ENCODE results near the gene GFI1B. TPM values are rescaled to one million over a fixed set of nuclear protein-coding genes. Genes with fewer than 3 reads are reported as not detected.
A peak's percentile ranks its signal among the peaks of the same experiment; 100 is the strongest.

The GFI1B gene
- total and polyA plus RNA-seq, 2 experiments from 2014 or later, result 0.10 TPM; not detected in 1

DNA sequence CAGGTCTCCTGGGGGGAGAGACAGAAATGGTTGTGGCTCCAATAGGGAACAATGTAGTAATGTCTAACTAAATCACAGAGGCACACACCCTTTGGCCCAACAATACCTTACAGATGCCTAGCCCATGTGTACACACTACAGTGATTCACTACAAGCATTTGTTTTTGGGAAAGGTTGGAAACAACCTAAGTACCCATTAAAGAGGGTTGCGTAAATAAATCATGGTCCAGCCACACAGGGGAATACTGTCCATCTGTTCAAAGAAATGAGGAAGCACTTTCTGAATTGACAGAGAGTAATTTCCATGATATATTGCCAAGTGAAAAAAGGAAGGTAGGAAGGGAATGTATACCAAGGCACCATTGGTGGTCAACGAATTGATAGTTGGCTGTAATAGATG, 30.3 kb downstream of the GFI1B start:
- H3K4me2 ChIP-seq, result no peak overlapping the region
- H3K9me2 ChIP-seq (replicated peaks; ENCODE audit: insufficient read depth), result no peaks in the 10 kb centered on the region
- peak; percentile 2 for DNase-seq (ENCODE audit: low spot score)
- H4K20me1 ChIP-seq (ENCODE audit: insufficient read depth, poor library complexity, severe bottlenecking), result no peaks in the 10 kb centered on the region
- H2AFZ ChIP-seq, result no peak overlapping the region
- H3K9me3 ChIP-seq (ENCODE audit: low read depth), result no peaks in the 10 kb centered on the region
- H3K4me1 ChIP-seq (ENCODE audit: insufficient read depth), result peaks cover 7% of the 10 kb centered on the region
- no peak overlapping the region for H3K4me3 ChIP-seq
- no peaks in the 10 kb centered on the region for H3K36me3 ChIP-seq (replicated peaks; ENCODE audit: insufficient read depth, low read depth)
- no peaks in the 10 kb centered on the region for H3K27me3 ChIP-seq
- 85% methylated on average over 2 of the region's 2 CpGs for whole genome bisulfite sequencing (ENCODE audit: low lambda C conversion rate, missing lambda C conversion rate)
- no peaks in the 10 kb centered on the region for H3K79me2 ChIP-seq
- TF ChIP-seq, protein P1, sequence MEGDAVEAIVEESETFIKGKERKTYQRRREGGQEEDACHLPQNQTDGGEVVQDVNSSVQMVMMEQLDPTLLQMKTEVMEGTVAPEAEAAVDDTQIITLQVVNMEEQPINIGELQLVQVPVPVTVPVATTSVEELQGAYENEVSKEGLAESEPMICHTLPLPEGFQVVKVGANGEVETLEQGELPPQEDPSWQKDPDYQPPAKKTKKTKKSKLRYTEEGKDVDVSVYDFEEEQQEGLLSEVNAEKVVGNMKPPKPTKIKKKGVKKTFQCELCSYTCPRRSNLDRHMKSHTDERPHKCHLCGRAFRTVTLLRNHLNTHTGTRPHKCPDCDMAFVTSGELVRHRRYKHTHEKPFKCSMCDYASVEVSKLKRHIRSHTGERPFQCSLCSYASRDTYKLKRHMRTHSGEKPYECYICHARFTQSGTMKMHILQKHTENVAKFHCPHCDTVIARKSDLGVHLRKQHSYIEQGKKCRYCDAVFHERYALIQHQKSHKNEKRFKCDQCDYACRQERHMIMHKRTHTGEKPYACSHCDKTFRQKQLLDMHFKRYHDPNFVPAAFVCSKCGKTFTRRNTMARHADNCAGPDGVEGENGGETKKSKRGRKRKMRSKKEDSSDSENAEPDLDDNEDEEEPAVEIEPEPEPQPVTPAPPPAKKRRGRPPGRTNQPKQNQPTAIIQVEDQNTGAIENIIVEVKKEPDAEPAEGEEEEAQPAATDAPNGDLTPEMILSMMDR (IDR thresholded peaks at IDR 0.05; ENCODE audit: poor library complexity), result no peak
- TF ChIP-seq EZH2phosphoT487 (IDR thresholded peaks at IDR 0.05; ENCODE audit: low read depth, severe bottlenecking, unreplicated experiment), result no peak
- TF ChIP-seq EZH2 (IDR thresholded peaks at IDR 0.05; ENCODE audit: borderline replicate concordance), result no peak
- no peak overlapping the region for H3K27ac ChIP-seq

DNA sequence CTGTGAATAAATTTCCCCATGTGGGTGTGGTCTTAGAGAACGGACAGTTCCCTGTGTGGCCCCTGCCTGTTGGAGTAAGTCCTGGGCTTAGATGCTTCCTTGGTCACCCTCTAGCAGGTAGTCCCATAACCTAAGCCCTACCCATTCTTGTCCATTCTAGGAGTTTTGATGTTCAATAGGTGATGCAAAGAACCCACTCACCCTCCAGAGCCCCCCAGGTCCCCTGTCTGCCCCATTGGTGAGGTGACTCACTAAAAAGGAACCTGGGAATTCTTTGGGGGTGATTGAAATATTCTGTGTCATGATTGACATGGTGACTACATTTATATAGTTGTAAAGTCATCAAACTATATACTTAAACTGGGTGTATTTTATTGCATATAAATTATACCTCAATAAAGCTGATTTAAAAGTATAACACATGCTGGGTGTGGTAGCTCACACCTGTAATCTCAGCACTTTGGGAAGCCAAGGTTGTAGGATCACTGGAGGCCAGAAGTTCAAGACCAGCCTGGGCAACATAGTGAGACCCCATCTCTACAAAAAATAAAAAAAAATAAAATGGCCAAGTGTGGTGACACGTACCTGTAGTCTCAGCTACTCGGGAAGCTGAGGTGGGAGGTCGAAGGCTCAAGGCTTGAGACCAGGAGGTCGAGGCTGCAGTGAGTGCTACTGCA, 31.6 kb downstream of the GFI1B start:
- Histone ChIP-seq H3K27ac (no peak overlapping the region), H3K27me3 (no peaks in the 10 kb centered on the region)
- WGBS (ENCODE audit: low lambda C conversion rate, missing lambda C conversion rate), result 85% methylated on average over 5 of the region's 5 CpGs

DNA sequence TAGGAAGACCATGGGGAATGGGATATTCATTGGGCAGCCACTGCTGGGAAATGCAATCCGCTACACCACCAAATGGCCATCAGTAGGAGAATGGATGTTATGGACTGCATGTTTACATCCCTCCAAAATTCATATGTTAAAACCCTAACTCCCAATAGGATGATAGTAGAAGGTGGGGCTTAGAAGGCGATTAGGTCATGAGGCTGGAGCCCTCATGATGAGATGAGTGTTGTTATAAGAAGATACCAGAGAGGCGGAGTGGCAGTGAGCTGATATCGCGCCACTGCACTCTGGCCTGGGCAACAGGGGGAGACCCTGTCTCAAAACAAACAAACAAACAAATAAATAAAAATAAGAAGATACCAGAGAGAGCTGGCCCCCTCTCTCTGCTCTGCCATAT, 36.2 kb downstream of the GFI1B start:
- no peak overlapping the region for H3K4me3 ChIP-seq
- no peaks in the 10 kb centered on the region for H3K4me1 ChIP-seq (ENCODE audit: insufficient read depth)
- DNase-seq (ENCODE audit: low spot score), result no peak
- no peaks in the 10 kb centered on the region for H3K79me2 ChIP-seq
- no peaks in the 10 kb centered on the region for H3K36me3 ChIP-seq (replicated peaks; ENCODE audit: insufficient read depth, low read depth)
- H2AFZ ChIP-seq, result no peak overlapping the region
- H3K27me3 ChIP-seq, result no peaks in the 10 kb centered on the region
- no peaks in the 10 kb centered on the region for H4K20me1 ChIP-seq (ENCODE audit: insufficient read depth, poor library complexity, severe bottlenecking)
- 84% methylated on average over 5 of the region's 5 CpGs for WGBS (ENCODE audit: low lambda C conversion rate, missing lambda C conversion rate)
- H3K27ac ChIP-seq, result no peak overlapping the region
- no peaks in the 10 kb centered on the region for H3K9me2 ChIP-seq (replicated peaks; ENCODE audit: insufficient read depth)
- TF ChIP-seq EZH2phosphoT487 (IDR thresholded peaks at IDR 0.05; ENCODE audit: low read depth, severe bottlenecking, unreplicated experiment) (no peak), EZH2 (IDR thresholded peaks at IDR 0.05; ENCODE audit: borderline replicate concordance) (no peak)
- TF ChIP-seq, protein P1 (IDR thresholded peaks at IDR 0.05; ENCODE audit: poor library complexity), result no peak
- no peaks in the 10 kb centered on the region for H3K9me3 ChIP-seq (ENCODE audit: low read depth)
- H3K4me2 ChIP-seq, result no peak overlapping the region

More for the DNA sequence above, 31.6 kb downstream of the GFI1B start:
- Histone ChIP-seq H3K9me3 (ENCODE audit: low read depth) (no peaks in the 10 kb centered on the region), H3K4me1 (ENCODE audit: insufficient read depth) (no peaks in the 10 kb centered on the region), H3K36me3 (replicated peaks; ENCODE audit: insufficient read depth, low read depth) (no peaks in the 10 kb centered on the region), H3K9me2 (replicated peaks; ENCODE audit: insufficient read depth) (no peaks in the 10 kb centered on the region), H3K4me3 (no peak overlapping the region), H4K20me1 (ENCODE audit: insufficient read depth, poor library complexity, severe bottlenecking) (no peaks in the 10 kb centered on the region), H3K4me2 (no peak overlapping the region), H2AFZ (no peak overlapping the region), H3K79me2 (no peaks in the 10 kb centered on the region)
- TF ChIP-seq, protein P1 (IDR thresholded peaks at IDR 0.05; ENCODE audit: poor library complexity), result no peak
- DNase-seq (ENCODE audit: low spot score), result no peak

Measured in hepatocyte (in vitro differentiated cells).